Measurements from ENCODE around the gene SGCA.

GRCh38 chr17:50144355-50144754 lies 21.4 kb upstream of the SGCA start:
- TF ChIP-seq CTCF (IDR thresholded peaks at IDR 0.05) (no peak), POLR2A (IDR thresholded peaks at IDR 0.05) (no peak)

Measured in esophagus squamous epithelium (tissue), 4 donors.